HG03469 (cell line): ENCODE results near the gene ZNF860.
"Not testable (repeated sequence)": the region's sequence is repeated elsewhere in the genome, so short reads cannot be mapped to it uniquely, and the experiment has no call there.

Source experiments
- ATAC-seq: cut with Tn5 transposase; IDR thresholded peaks from one replicate; pipeline ENCODE4 v1.9.1; 2021; ENCODE audit warnings: mild to moderate bottlenecking, moderate library complexity, moderate number of reproducible peaks; ENCODE audit not compliant: unreplicated experiment

ZNF860 gene

DNA sequence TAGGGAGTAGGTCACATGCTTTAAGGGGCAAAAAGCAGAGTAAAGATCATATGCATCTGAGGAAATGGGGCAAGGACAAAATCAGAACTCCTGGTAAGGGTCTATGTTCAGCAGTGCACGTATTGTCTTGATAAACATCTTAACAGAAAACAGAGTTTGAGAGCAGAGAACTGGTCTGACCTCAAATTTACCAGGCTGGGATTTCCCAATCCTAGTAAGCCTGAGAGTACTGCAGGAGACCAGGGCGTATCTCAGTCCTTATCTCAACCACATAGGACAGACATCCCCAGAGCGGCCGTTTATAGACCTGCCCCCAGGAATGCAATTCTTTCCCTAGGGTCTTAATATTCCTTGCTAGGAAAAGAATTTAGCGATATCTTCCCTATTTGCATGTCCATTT lies 13.5 kb downstream of the ZNF860 start:
- not testable (repeated sequence) for ATAC-seq

GRCh38 chr3:31996195-31996594 lies 14.6 kb downstream of the ZNF860 start:
- no peak for ATAC-seq

- no peak for ATAC-seq
Measured at GRCh38 chr3:31997500-31997899, 15.9 kb downstream of the ZNF860 start.

GRCh38 chr3:31999907-32000439 lies 18.4 kb downstream of the ZNF860 start:
- peak; percentile 67 for ATAC-seq

DNA sequence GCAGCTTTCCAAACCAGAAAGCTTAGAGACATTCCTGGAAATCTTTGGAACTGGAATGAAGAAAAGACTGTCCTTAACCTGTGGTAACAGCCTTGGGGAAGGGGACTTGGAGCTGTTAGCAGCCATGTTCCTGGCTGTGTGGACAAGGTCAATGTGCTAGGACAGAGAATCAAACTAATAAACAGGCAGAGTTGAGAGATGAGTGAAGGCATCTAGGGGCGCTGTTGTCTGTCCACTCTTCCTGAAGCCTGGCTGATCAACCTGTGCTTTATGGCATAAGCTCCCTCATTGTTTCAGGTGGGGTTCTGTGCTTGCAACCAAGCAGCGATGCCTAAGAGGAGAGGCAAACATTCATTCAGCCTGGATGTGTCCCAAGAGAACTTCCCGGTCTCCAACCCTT lies 19.3 kb downstream of the ZNF860 start:
- no peak for ATAC-seq

- no peak for ATAC-seq
Measured at GRCh38 chr3:32002561-32003368, 21.2 kb downstream of the ZNF860 start.

DNA sequence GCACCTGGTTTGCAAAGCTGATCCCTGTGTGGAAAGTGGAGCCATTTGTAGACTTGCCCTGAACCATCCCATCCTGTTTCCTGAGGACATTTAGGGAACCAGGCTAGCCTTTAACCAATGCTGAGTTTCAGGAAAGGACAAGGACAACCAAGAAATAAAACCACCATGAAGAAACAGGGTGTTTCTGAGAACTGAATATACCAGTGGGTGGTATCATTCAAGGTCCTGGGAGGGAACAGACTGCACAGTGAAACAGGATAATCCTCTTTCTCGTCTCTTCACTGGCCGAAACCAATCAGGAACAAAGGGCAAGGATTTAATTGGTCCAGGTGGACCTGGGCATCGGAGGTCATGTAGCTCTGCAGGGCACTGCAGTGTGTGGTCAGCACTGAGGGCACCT lies 21.8 kb downstream of the ZNF860 start:
- ATAC-seq, result no peak

DNA sequence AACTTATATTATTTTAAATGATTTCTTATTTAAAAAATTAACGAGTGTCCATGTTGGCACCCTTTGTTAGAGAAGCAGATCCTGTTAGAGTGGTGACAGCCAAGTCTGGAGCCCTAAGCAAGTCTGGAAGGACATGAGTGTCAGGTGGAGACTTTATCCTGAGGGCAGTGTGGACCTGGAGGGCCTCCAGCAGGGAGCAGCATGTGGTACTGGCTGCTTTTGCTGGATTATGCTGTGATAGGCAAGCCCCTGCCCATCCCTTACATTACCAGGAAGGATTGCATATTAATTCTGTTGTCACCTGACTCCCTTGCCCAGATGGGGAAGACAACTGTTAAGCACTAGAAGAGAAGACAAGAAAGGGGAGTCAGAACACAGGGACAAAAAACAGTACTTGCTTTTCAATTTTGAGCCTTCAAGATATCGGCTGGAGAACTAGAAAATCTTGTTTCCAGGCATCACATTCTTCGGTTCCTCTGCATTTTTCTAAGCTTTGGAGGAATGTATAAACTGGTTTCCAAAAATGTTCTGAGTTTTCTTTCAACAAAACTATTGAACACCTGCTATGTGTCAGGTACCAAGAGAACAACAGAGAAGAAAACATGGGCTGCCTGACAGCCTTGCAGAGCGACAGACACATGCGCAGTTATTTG lies 22.7 kb downstream of the ZNF860 start:
- ATAC-seq, result no peak

DNA sequence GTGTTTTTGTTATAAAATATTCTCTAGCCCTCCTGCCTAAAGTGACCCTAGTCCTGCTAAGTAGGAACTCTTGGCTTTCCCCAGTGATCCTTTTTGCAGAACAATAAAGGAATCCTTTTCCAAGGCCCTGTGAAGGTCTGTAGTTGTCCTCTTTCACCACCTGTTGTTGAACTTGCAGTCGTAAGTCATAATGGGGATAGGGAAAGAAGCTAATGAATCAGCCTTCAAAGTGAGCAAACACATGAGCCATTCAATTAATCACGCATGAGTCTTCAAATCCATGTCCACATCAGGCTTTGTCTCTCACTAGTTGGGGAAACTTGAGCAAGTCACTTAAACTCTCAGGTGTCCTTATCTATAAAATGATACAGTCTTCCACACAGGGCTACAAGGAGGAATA lies 27.6 kb downstream of the ZNF860 start:
- ATAC-seq, result no peak

GRCh38 chr3:32009957-32010356 lies 28.4 kb downstream of the ZNF860 start:
- ATAC-seq, result no peak

DNA sequence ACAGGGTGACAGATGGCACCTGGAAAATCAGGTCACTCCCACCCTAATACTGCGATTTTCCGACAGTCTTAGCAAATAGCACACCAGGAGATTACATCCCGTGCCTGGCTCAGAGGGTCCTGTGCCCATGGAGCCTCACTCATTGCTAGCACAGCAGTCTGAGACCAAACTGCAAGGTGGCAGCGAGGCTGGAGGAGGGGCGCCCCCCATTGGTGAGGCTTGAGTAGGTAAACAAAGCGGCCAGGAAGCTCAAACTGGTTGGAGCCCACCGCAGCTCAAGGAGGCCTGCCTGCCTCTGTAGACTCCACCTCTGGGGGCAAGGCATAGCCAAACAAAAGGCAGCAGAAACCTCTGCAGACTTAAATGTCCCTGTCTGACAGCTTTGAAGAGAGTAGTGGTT lies 29.1 kb downstream of the ZNF860 start:
- ATAC-seq, result not testable (repeated sequence)

GRCh38 chr3:32015638-32016037 lies 34.1 kb downstream of the ZNF860 start:
- not testable (repeated sequence) for ATAC-seq

- ATAC-seq, result no peak
Measured at GRCh38 chr3:32017286-32017685, 35.7 kb downstream of the ZNF860 start.

DNA sequence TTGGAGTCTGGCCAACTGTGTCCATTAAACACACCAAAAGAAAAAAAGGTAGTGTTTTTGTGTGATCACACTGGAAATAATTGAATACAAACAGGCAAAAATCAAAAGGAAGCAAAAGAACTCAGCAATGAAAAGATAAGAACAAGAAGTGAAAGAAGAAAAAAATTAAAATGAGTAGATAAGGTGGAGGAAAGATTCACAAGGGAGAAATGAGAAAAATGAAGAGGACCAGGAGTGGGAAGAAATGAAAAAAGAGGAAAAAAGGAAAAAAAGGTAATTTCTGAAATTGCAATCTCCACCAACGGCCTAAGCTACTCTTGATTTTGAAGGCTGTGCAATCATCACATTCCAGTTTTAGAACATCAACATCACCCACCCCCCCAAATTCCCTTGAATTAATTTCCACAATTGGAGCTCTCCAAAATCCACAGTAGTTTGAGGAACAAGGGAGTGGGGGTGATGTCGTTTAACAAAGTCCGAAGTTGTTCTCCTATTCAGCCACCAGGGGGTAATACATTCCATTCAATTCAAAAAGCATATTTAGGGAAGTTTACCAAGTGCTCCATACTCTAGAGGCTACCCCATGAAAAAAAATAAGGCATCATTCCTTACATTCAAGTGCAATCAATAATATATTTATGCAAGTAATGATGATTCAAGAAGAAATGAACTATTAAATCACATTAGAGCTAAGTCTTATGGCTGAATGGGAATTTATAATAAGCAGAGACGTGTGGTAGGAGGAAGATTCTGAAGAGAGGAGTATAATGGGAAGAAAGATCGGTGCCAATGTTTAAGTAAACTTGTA lies 37.4 kb downstream of the ZNF860 start:
- ATAC-seq, result no peak

- no peak for ATAC-seq
Measured at GRCh38 chr3:32021155-32021554, 39.6 kb downstream of the ZNF860 start.

GRCh38 chr3:32021748-32022147 lies 40.2 kb downstream of the ZNF860 start:
- no peak for ATAC-seq

- ATAC-seq, result no peak
Measured at GRCh38 chr3:32022947-32023346, 41.4 kb downstream of the ZNF860 start.

GRCh38 chr3:32026593-32026992 lies 45.0 kb downstream of the ZNF860 start:
- no peak for ATAC-seq

GRCh38 chr3:32037932-32038267 lies 56.4 kb downstream of the ZNF860 start:
- no peak for ATAC-seq

- no peak for ATAC-seq
Measured at GRCh38 chr3:32041316-32041715, 59.8 kb downstream of the ZNF860 start.
